ENCODE data around the gene RRP1B. TPM values are rescaled to one million over a fixed set of nuclear protein-coding genes. Genes with fewer than 3 reads are reported as not detected.

RRP1B gene
- 44.2 and 53.0 TPM in 2 replicates for total RNA-seq (2014; rRNA removed)
- percentile 87 among the genes with signal in this experiment for Bru-seq, nascent RNA
- percentile 94 among the genes with signal in this experiment for BruChase-seq, experiment 1, labeled RNA remaining after a 6-hour chase
- BruChase-seq, experiment 2, labeled RNA remaining after a 2-hour chase = percentile 93 among the genes with signal in this experiment
- long read RNA-seq, partial matches to known transcripts = 59 of 63 reads
- long read RNA-seq, other reads (novel, unspliced or antisense) = 4 of 63 reads

- ATAC-seq (peak; percentile 88), DNase-seq (peak; percentile 90)
- Histone ChIP-seq H3F3A (ENCODE audit: low read length, unreplicated experiment) (no peaks in the 10 kb centered on the region), H3K4me2 (ENCODE audit: low read length) (peak within 1 kb of the TSS; percentile 93), H3K9me2 (replicated peaks; ENCODE audit: low read length) (no peaks in the 10 kb centered on the region), H3K27ac (ENCODE audit: low read length) (peak within 1 kb of the TSS; percentile 41), H3K4me1 (ENCODE audit: insufficient read depth, low read length) (peaks cover 37% of the 10 kb centered on the region), H3K36me3 (ENCODE audit: low read depth, low read length) (peaks cover 26% of the 10 kb centered on the region), H3K79me2 (ENCODE audit: low read length) (peaks cover 56% of the 10 kb centered on the region), H3K9ac (ENCODE audit: low read length) (peak within 1 kb of the TSS; percentile 91), H3K27me3 (ENCODE audit: low read length) (no peaks in the 10 kb centered on the region), H3K9me3 (ENCODE audit: low read length) (no peaks in the 10 kb centered on the region), H3K4me3 (ENCODE audit: low read length) (peak within 1 kb of the TSS; percentile 86), H2AFZ (ENCODE audit: low read length) (peak within 1 kb of the TSS; percentile 85), H4K20me1 (ENCODE audit: low read length) (peaks cover 22% of the 10 kb centered on the region; the same call in 1 of the 2 replicates)
- TF ChIP-seq CTCF (conservative IDR thresholded peaks at IDR 0.05; ENCODE audit: low read depth, low read length) (no peak; the same call in 1 of the 2 replicates), EZH2phosphoT487 (IDR thresholded peaks at IDR 0.05; ENCODE audit: borderline replicate concordance, low read length) (peak; percentile 72)
- intact Hi-C loops (cut with micrococcal nuclease) = no loop called here
- POLR2A ChIA-PET (ENCODE audit: unreplicated experiment) = no interaction called here
- BruUV-seq (replicated peaks) = TSS peak; percentile 87
- CTCF ChIA-PET = no interaction called here
Observed at GRCh38 chr21:43659136-43660000, at the start of gene RRP1B, which contains the start of gene HSF2BP. Gene RRP1B (plus strand): TSS chr21:43659560. CDS start chr21:43659665, 105 bp downstream. Gene HSF2BP (minus strand): TSS chr21:43659488. CDS start chr21:43658096, 1,392 bp downstream.

GRCh38 chr21:43611598-43612369 lies 47.6 kb upstream of the RRP1B start:
- Histone ChIP-seq H3K4me2 (ENCODE audit: low read length) (peak overlapping the region; percentile 27; the same call in 1 of the 2 replicates), H4K20me1 (ENCODE audit: low read length) (no peaks in the 10 kb centered on the region), H3K9me3 (ENCODE audit: low read length) (no peaks in the 10 kb centered on the region), H2AFZ (ENCODE audit: low read length) (peak overlapping the region; percentile 66), H3K27me3 (ENCODE audit: low read length) (no peaks in the 10 kb centered on the region), H3K4me1 (ENCODE audit: insufficient read depth, low read length) (peaks cover 44% of the 10 kb centered on the region), H3K27ac (ENCODE audit: low read length) (peak overlapping the region; percentile 8), H3K36me3 (ENCODE audit: low read depth, low read length) (no peaks in the 10 kb centered on the region), H3K9me2 (replicated peaks; ENCODE audit: low read length) (no peaks in the 10 kb centered on the region), H3K9ac (ENCODE audit: low read length) (no peak overlapping the region), H3F3A (ENCODE audit: low read length, unreplicated experiment) (no peaks in the 10 kb centered on the region), H3K79me2 (ENCODE audit: low read length) (no peaks in the 10 kb centered on the region), H3K4me3 (ENCODE audit: low read length) (no peak overlapping the region)
- TF ChIP-seq CTCF (conservative IDR thresholded peaks at IDR 0.05; ENCODE audit: low read depth, low read length) (peak; percentile 95), EZH2phosphoT487 (IDR thresholded peaks at IDR 0.05; ENCODE audit: borderline replicate concordance, low read length) (no peak), EZH2 (IDR thresholded peaks at IDR 0.05; ENCODE audit: low read length, unreplicated experiment) (no peak)
- intact Hi-C loops (cut with micrococcal nuclease) = loop anchor here (1.0 kb wide), 2 partner anchors 25 to 34 kb away; no protein-coding TSS in a partner anchor
- ChIA-PET CTCF (interaction anchor here (0.7 to 1.0 kb wide), 4 partner anchors 14 to 261 kb away, joined by 3 to 4 read pairs (median 4); no protein-coding TSS in a partner anchor), POLR2A (ENCODE audit: unreplicated experiment) (interaction anchor here (0.7 kb wide), 1 partner anchor 11 kb away, joined by 3 read pairs; no protein-coding TSS in a partner anchor)
- ATAC-seq (peak; percentile 91), DNase-seq (peak; percentile 77)
- no TSS peak for BruUV-seq (replicated peaks)

Data from PC-3 (cell line).